CD4-positive, alpha-beta T cell (primary cell): ENCODE measurements around the gene SLC25A29. TPM values are rescaled to one million over a fixed set of nuclear protein-coding genes. Genes with fewer than 3 reads are reported as not detected.
A peak's percentile ranks its signal among the peaks of the same experiment; 100 is the strongest.

Experiments used
- ATAC-seq: fragments of 200-7000 bp; cut with Tn5 transposase; one replicate; pipeline ENCODE4 v1.10.0; 2022; ENCODE audit warnings: mild to moderate bottlenecking; ENCODE audit not compliant: poor library complexity
- CTCF ChIA-PET: fragments of 350-600 bp; sonication (Branson Sonifier 250); formaldehyde crosslinking; loops from one replicate; lab custom pipeline; 2021; ENCODE audit warnings: antibody characterized with exemption, inconsistent platforms; lab: Charles Lee
- POLR2A ChIA-PET: fragments of 350-600 bp; sonication (Branson Sonifier 250); formaldehyde crosslinking; loops from one replicate; lab custom pipeline; 2021; ENCODE audit warnings: antibody characterized with exemption, inconsistent platforms; lab: Charles Lee
- DNase-seq, 14 experiments: peaks; one replicate each; pipeline ENCODE4 v3.0.0-alpha.2; 2013 to 2020; ENCODE audit warnings: mixed read lengths in 2 of 14
- H3K27ac ChIP-seq, 2 donors: one replicate each; pipeline versions ENCODE4 v1.5.1 to v1.7.0; 2013; ENCODE audit warnings: low read length in 2 of 2, low read depth in 1 of 2, mild to moderate bottlenecking in 1 of 2
- H3K27me3 ChIP-seq, 2 experiments: 1 replicate in 1 of 2; 2 replicates in 1 of 2; pipeline versions ENCODE4 v1.6.1 to v1.7.0; 2013; ENCODE audit warnings: low read length in 2 of 2, control low read depth in 1 of 2, mild to moderate bottlenecking in 1 of 2, moderate library complexity in 1 of 2; ENCODE audit not compliant: insufficient read depth in 2 of 2, control insufficient read depth in 1 of 2
- H3K36me3 ChIP-seq: one replicate; pipeline ENCODE4 v1.6.1; 2013; ENCODE audit warnings: low read length, control low read depth; ENCODE audit not compliant: insufficient read depth
- H3K4me1 ChIP-seq: one replicate; pipeline ENCODE4 v1.6.1; 2013; ENCODE audit warnings: low read length, control low read depth; ENCODE audit not compliant: insufficient read depth
- H3K4me3 ChIP-seq: one replicate; pipeline ENCODE4 v1.5.1; 2013; ENCODE audit warnings: mild to moderate bottlenecking, low read length, moderate library complexity
- H3K9me3 ChIP-seq, 2 experiments: 1 replicate in 1 of 2; 2 replicates in 1 of 2; pipeline versions ENCODE4 v1.6.1 to v1.7.0; 2013; ENCODE audit warnings: low read length in 2 of 2, mild to moderate bottlenecking in 2 of 2, control low read depth in 1 of 2, moderate library complexity in 1 of 2; ENCODE audit not compliant: control insufficient read depth in 1 of 2, insufficient read depth in 1 of 2
- H3K27ac Mint-ChIP-seq: one replicate; pipeline ENCODE4 v1.8.0; 2020; ENCODE audit warnings: mixed read lengths
- H3K27me3 Mint-ChIP-seq: one replicate; pipeline ENCODE4 v1.8.0; 2021; ENCODE audit warnings: mixed read lengths
- H3K36me3 Mint-ChIP-seq: one replicate; pipeline ENCODE4 v1.8.0; 2021; ENCODE audit warnings: low read depth, mixed read lengths
- H3K4me1 Mint-ChIP-seq: one replicate; pipeline ENCODE4 v1.8.0; 2021; ENCODE audit warnings: low read depth, mixed read lengths
- H3K4me3 Mint-ChIP-seq: one replicate; pipeline ENCODE4 v1.8.0; 2020; ENCODE audit warnings: mild to moderate bottlenecking, mixed read lengths
- H3K9me3 Mint-ChIP-seq: one replicate; pipeline ENCODE4 v1.8.0; 2020; ENCODE audit warnings: mixed read lengths
- CTCF ChIP-seq: fragments of 200-600 bp; IDR thresholded peaks from one replicate; pipeline ENCODE4 v1.8.0; 2022; ENCODE audit warnings: antibody characterized with exemption, mild to moderate bottlenecking
- intact Hi-C, 2 experiments: fragments of 100-400 bp; cut with DNase I in 1 of 2; cut with micrococcal nuclease in 1 of 2; formaldehyde crosslinking; loops; one replicate each; pipeline versions ENCODE4 v1.15.1 to v1.9.0; 2023 to 2025; cut with DNase I, micrococcal nuclease
- total RNA-seq, 174 experiments: library from RNA in 2 of 174; stranded (reverse) in 2 of 174; gene quantifications; one replicate each; pipeline ENCODE4 v1.2.3 and lab custom pipeline; 2021 to 2026

The SLC25A29 gene
- total RNA-seq, 2 experiments from 2014 or later, result 2.5 TPM

- H3K36me3 ChIP-seq, result peaks cover 8% of the 10 kb centered on the region
- DNase-seq (peak in 1 of 14 experiments; percentile 16), ATAC-seq (no peak)
- Mint-ChIP-seq H3K27ac (no peak overlapping the region), H3K27me3 (no peaks in the 10 kb centered on the region), H3K36me3 (no peaks in the 10 kb centered on the region), H3K4me3 (no peak overlapping the region), H3K4me1 (no peaks in the 10 kb centered on the region), H3K9me3 (no peaks in the 10 kb centered on the region)
- intact Hi-C loops, result no loop called here
- ChIA-PET POLR2A (interaction anchor here (0.6 kb wide), 1 partner anchor 9 kb away, joined by 3 read pairs; no protein-coding TSS in a partner anchor), CTCF (interaction anchor here (2.5 kb wide), 1 partner anchor 9 kb away, joined by 8 read pairs; no protein-coding TSS in a partner anchor)
- peaks cover 7% of the 10 kb centered on the region for H3K4me1 ChIP-seq
- H3K27ac ChIP-seq, result no peak overlapping the region
- no peaks in the 10 kb centered on the region for H3K9me3 ChIP-seq
- no peaks in the 10 kb centered on the region for H3K27me3 ChIP-seq
- H3K4me3 ChIP-seq, result no peak overlapping the region
- no peak for TF ChIP-seq CTCF
These were observed 11.9 kb downstream of the SLC25A29 start for GRCh38 chr14:100294213-100294962.

- CTCF ChIA-PET, result no interaction called here
These were observed 12.6 kb downstream of the SLC25A29 start for GRCh38 chr14:100293497-100294212.

More at GRCh38 chr14:100293497-100294212, 12.6 kb downstream of the SLC25A29 start:
- Histone ChIP-seq H3K9me3 (no peaks in the 10 kb centered on the region), H3K36me3 (peaks cover 8% of the 10 kb centered on the region), H3K4me1 (peaks cover 7% of the 10 kb centered on the region), H3K4me3 (no peak overlapping the region), H3K27ac (no peak overlapping the region), H3K27me3 (no peaks in the 10 kb centered on the region)
- ATAC-seq (no peak), DNase-seq (peak in 1 of 14 experiments; percentile 14)
- TF ChIP-seq CTCF, result no peak
- intact Hi-C loops, result no loop called here
- Mint-ChIP-seq H3K4me1 (no peaks in the 10 kb centered on the region), H3K9me3 (no peaks in the 10 kb centered on the region), H3K36me3 (no peaks in the 10 kb centered on the region), H3K27me3 (no peaks in the 10 kb centered on the region), H3K27ac (no peak overlapping the region), H3K4me3 (no peak overlapping the region)
- POLR2A ChIA-PET, result interaction anchor here (0.6 kb wide), 1 partner anchor 8 kb away, joined by 3 read pairs; no protein-coding TSS in a partner anchor
